Activated CD4-positive, alpha-beta T cell treated with anti-CD3 and anti-CD28 coated beads for 1 hour (primary cell): ENCODE measurements around the gene IBTK.
"Not testable (repeated sequence)": the region's sequence is repeated elsewhere in the genome, so short reads cannot be mapped to it uniquely, and the experiment has no call there.

Experiments used
- DNase-seq: peaks from one replicate; pipeline ENCODE4 v3.0.0-alpha.2; 2020

The IBTK gene, protein sequence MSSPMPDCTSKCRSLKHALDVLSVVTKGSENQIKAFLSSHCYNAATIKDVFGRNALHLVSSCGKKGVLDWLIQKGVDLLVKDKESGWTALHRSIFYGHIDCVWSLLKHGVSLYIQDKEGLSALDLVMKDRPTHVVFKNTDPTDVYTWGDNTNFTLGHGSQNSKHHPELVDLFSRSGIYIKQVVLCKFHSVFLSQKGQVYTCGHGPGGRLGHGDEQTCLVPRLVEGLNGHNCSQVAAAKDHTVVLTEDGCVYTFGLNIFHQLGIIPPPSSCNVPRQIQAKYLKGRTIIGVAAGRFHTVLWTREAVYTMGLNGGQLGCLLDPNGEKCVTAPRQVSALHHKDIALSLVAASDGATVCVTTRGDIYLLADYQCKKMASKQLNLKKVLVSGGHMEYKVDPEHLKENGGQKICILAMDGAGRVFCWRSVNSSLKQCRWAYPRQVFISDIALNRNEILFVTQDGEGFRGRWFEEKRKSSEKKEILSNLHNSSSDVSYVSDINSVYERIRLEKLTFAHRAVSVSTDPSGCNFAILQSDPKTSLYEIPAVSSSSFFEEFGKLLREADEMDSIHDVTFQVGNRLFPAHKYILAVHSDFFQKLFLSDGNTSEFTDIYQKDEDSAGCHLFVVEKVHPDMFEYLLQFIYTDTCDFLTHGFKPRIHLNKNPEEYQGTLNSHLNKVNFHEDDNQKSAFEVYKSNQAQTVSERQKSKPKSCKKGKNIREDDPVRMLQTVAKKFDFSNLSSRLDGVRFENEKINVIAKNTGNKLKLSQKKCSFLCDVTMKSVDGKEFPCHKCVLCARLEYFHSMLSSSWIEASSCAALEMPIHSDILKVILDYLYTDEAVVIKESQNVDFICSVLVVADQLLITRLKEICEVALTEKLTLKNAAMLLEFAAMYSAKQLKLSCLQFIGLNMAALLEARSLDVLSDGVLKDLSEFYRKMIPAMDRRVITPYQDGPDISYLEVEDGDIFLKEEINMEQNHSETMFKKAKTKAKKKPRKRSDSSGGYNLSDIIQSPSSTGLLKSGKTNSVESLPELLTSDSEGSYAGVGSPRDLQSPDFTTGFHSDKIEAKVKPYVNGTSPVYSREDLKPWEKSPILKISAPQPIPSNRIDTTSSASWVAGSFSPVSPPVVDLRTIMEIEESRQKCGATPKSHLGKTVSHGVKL (N-terminal part only)

DNA sequence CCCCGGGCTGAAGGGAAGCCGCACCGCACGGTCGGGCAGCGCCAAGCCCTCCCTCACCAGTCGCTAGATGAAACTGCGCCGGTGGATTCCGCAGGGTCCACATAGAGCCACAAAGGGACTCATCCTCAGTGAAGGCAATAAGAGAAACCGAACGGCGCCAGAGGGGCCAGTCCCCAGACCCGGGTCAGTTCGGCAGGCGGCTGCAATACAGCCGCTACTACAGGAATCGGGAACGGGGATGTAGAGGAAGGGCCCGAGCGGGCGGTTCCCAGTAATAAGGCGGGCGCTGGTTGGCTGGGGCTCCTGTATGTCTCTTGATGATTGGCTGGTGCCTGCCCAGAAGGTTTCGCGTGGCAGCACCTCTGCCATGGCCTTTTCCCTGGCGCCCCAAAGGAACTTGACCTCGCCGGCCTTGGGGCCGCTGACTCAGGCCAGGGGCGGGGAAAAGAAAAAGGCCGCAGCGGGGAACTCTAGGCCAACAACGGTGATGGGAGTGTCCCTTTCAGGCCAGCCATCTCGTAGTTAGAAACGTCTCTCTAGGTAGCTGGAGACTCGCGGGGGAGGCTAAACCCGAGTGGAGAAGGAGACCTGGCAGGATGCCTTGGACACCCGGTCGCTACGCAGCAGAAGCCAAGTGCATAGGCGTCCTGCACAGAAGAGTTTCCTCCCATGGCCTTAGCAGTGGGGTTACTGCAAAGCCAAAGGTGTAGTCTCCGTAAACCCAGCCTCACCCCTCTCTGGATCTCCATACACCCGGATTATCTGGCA lies at the start of gene IBTK:
Gene IBTK (minus strand): TSS at position 240 of the 768 bp plus-strand sequence. CDS start 7,258 bp downstream, outside the sequence.
- DNase-seq = peak; percentile 86

DNA sequence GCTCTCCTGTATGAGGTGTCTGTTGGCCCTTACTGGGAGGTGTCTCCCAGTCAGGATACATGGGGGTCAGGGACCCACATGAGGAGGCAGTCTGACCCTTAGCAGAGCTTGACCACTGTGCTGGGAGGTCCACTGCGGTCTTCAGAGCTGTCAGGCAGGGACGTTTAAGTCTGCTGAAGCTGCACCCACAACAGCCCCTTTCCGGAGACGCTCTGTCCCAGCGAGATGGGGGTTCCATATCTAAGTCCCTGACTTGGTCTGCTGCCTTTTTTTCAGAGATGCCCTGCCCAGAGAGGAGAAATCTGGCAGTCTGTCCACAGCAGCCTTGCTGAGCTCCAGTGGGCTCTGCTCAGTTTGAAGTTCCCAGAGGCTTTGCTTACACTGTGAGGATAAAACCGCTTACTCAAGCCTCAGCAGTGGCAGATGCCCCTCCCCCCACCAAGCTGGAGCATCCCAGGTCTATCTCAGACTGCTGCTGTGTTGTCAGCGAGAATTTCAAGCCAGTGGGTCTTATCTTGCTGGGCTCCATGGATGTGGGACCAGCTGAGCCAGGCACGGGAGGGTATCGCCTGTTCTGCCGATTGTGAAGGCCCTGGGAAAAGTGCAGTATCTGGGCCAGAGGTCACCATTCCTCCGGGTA lies 36.3 kb upstream of the IBTK start:
- no peak for DNase-seq

DNA sequence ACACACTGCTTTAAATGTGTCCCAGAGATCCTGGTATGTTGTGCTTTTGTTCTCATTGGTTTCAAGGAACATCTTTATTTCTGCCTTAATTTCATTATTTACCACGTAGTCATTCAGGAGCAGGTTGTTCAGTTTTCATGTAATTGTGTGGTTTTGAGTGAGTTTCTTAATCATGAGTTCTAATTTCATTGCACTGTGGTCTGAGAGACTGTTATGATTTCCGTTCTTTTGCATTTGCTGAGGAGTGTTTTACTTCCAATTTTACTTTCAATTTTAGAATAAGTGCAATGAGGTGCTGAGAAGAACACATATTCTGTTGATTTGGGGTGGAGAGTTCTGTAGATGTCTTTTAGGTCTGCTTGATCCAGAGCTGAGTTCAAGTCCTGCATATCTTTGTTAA lies 34.0 kb upstream of the IBTK start:
- not testable (repeated sequence) for DNase-seq

DNA sequence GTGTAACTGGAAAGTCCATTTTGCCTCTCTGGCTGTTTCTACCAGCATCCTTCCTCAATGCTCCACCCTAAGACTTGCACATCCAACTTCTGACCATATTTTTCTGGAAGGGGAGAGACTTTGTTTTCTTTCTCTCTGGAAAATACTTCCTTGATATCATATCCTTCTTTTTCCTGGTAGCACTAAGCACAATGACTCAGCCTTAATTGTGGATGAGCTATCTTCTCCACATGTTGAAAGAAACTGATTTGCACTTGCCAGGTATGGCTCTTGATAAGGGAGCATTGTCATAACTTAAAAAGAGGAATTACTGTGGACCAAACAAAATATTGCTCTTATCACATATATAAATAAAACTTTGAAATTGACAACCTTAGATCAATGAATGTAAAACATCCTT lies 30.1 kb upstream of the IBTK start:
- no peak for DNase-seq

DNA sequence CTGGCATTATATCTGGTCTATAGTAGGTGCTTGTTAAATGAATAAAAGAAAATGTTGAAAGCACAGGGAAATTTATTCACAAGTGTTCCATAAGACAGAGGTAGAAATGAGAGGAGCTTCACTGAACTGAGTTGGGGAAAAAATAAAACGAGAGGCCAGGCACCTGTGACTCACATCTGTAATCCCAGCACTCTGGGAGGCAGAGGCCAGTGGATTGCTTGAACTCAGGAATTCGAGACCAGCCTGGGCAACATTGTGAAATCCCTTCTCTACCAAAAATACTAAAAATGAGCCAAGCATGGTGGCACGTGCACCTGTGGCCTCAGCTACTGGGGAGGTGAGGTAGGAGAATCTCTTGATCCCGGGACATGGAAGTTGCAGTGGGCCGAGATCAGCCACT lies 28.1 kb upstream of the IBTK start:
- DNase-seq = no peak

DNA sequence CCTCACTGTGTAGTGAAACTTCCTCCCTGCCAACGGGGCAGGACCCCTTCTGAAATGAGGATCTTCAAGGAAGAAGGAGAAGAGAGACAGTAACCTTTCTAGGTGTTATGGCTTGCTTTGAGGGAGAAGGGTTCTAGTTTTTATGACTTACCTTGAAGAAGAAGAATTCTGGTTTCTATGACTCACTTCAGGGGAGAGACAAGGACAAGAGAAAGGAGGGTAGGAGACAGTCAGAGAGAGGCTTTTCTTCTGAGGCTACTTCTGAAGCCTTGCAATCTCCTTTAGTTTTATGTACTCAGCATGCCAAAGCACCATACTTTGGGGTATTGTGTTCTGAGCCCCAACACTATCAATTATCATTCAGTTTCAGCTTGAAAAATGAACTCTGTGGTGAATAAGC lies 25.8 kb upstream of the IBTK start:
- DNase-seq = no peak

DNA sequence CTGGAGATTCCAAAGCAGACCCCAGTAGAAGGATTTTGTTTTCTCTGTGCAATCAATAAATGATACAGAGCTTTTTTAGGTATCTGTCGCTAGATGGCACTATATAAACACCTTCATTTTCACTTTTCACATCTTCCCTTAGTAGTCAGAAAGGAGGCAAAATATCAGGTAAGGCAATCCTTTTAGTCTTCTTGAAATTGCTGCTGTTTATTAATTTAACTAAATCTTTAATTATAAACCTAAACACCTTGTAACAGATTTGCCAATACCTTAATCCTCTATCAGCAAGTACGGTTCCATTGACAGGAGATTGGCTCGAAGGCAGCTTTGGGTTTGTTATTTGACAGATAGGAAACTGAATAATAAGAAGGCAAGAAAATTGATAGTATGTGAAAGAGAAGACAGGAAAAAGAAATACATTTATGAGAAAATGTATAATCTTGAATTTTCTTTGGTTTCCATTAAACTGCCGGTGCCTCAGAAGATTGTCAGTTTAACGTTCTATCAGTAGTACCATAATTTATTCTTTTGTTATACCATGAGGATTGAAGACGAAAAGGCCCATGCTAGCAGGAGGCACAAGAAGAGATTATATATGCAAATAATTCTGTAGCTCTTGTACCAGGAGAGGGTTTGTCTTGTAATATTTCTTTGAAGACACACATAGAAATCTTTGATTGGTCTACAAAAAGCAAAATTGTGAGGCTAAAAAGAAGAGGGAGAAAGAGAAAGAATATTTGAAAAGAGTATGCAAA lies 23.5 kb upstream of the IBTK start:
- no peak for DNase-seq

DNA sequence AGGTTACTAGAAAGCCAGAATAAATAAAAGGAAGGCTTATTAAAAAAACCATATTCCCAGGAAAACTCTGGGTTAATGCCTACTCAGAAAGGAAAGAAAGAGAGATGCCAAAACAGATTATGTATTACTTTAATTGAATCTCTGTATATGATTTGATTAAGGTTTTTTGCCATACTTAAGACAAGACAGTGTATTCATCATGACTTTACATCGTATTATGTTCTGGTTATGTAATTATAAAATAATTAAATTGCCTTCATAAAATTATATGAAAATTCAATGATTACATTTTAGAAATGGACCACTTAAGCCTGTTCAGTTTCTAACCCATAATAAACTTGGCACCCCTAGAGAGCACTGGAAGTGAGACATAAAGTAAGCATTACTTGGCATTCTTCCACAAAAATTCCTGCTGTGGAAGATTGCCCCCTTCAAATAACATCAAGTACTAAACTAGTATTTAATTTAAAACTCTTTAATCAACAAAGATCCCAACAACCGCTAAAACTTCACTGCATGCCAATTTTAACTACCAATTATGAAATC lies 20.8 kb upstream of the IBTK start:
- DNase-seq = no peak

DNA sequence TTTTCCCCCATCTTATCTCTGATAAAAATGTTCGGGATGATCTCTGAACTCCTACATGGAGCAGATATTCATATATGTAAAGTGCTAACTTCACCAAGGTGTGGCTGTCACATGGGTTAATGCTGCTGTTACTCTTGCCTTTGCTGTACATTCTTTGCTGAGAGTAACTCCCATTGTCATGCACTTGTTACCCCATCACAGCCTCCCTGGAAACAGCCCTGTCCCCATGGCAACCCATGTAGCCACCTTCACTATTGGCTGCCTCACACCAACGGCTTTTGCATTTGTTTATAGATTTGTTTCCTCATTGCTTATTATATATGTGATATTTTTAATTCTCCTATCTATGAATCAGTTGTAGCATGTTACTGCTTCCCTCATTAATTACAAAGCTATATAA lies 17.3 kb upstream of the IBTK start:
- DNase-seq = no peak

DNA sequence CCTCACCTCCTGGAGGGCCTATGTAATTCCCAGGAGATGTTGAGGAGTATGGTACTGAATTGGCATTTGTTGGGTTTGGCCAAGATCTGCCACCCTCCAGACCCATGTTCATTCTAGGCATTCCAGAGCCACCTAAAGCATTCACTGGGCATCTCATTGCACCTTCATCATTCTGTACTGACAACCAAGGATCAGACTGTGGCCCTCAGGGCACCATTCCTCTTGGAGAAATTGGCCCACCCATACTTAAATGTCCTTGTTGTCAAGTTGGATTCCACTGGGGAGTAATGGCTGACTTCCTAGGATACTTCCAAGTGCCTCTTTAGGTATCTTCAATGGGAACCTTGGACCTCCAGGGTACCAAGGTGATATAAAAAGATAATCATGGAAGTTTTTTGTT lies 16.8 kb upstream of the IBTK start:
- DNase-seq = no peak

DNA sequence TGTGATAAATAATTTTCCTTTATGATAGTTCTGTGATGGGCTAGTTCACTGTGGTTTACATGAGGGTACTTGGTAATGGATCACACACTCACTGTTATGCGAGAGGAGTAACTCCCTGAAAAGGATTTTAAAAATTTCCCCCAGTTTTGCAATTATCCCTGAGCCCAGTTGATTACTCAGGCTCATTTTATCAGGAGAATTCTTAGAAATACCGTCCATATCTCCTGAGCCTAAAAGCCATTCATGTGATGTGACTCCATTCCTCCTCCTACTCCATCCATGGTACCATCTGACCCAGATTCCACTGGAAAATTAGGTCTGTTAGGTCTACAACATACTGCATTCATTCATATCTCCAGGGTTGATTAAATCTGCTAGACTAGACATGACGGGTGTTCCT lies 16.4 kb upstream of the IBTK start:
- no peak for DNase-seq

DNA sequence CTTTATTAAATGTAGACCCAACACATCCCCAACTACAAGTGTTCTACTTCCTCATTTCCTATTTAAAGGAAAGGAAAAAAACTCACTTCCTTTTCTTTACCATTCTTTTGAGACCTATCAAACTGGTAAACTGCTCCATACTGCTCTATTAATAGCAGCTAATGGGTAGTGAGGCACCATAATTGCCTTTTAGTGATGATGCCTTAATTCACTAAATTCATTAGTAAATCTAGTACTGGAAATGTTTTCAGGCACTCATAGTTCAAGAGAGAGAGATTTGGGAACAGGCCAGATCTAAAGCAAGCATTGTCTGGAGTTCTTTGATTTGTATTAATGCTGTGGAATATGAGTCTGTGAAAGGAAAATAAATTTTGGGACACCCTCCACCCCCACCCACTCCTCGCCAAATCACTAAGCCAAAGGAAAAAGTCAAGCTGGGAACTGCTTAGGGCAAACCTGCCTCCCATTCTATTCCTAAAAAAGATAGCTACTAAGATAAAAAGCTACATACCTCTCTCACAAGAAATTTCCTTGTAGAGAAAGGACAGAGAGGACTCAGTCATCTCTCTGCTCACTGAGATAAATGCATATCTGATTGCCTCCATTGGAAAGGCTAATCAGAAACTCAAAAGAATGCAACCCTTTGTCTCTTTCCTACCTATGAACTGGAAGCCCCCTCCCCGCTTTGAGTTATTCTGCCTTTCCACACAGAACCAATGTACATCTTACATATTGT lies 13.6 kb upstream of the IBTK start:
- DNase-seq = no peak

DNA sequence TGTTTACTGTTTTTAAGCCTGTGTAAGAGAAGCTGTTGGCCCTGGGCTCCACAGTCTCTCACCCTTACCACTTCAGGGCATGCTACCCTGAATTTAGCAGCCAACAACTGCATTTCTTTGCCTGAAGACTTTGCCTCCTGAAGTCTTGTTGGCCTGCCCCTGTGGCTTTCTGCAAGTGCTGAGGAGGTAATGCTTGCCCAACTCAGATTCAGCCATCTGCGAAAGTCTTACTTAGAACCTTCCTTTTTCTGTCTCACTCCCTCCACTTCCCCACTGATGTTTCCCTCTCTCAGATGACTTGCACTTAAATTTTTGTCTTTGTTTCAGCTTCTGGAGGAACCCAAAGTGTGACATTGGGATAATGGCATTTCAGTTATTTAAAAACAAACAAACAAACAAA lies 11.8 kb upstream of the IBTK start:
- no peak for DNase-seq

DNA sequence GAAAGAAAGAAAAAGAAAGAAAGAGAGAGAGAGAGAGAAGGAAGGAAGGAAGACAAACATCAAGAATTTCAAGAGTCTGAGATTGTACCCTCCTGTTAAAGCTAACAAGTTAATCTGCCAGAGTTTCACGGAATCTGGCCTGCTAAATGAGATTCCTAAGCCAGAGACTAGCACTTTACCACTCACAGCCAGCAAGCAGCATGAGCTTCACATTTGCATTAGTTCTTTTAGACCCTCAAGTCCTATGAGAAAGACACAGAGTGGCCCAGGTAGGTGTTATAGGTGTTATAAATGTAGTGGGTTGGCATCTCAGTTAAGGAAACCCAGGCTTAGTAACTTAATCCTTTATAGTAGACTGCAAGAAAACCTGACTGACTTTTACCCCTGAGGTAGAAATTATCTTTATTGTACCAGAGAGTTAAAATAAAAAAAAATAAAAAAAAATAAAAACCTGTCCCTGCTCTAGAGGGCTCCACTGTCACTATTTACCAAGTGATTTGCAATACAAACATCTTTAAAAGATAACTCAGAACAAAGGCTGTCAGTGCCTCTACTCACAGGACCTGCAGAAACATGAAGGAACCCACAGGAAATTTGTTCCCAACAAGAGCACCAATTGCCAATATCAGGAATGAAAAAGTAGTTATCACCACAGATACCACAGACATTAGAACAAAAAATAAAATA lies 9.7 kb upstream of the IBTK start:
- DNase-seq = no peak

DNA sequence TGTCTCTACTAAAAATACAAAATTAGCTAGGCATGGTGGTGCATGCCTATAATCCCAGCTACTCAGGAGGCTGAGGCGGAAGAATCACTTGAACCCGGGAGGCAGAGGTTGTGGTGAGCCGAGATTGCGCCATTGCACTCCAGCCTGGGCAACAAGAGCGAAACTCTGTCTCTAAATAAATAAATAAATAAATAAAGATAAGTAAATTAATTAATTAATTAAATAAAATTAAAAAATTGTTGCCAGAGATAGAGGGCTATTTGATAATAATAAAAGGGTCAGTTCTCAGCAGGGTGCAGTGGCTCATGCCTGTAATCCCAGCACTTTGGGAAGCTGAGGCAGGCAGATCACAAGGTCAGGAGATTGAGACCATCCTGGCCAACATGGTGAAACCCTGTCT lies 7.2 kb upstream of the IBTK start:
- DNase-seq = not testable (repeated sequence)

DNA sequence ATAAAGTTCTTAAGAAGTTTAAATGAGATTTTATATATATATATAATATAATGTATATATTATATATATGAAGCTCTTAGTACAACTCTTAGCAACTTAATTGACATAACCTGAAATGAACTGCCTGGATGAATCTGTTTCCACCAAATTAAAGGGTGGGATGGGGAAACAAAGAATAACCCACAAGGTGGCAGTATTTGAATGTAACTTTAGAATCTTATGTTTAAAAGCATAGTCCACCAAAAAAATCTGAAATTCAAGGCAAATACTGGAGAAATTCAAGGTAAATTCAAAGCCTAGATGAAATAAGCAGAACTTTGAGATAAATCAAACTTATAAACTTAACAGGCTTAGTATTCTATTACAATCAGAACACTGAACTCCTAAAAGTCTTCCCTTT lies 4.4 kb upstream of the IBTK start:
- no peak for DNase-seq

DNA sequence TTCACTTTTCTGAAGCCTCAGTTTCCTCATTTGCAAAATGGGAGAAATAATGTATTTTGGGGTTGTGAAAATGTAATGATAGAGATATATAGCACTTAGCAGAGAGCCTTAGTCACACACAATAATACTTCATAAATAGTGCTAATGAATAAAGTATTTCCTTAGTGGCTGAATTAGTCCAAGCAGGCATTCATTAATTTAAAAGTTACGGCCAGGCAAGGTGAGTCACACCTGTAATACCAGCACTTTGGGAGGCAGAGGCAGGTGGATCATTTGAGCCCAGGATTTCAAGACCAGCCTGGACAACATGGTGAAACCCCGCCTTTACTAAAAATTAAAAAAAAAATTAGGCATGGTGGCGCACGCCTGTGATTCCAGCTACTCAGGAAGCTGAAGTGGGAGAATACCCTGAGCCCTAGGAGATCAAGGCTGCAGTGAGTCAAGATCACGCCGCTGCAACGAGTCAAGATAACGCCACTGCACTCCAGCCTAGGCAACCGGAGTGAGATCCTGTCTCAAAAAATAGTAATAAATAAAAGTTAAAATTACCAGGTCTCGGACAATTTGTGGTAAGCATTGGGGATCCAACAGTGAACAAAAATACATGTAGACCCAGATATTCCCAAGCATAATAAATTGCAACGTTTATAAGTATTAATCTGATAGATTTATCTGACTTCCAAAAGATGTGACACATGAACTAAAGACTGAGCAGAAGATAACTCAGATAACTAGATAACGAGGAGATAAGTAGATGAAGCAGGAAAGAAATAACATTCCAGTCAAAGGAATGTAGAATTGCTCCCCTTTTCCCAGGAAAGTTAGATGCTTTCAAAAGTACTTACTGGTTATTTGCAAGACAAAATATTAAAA lies 2.1 kb upstream of the IBTK start:
- no peak for DNase-seq

DNA sequence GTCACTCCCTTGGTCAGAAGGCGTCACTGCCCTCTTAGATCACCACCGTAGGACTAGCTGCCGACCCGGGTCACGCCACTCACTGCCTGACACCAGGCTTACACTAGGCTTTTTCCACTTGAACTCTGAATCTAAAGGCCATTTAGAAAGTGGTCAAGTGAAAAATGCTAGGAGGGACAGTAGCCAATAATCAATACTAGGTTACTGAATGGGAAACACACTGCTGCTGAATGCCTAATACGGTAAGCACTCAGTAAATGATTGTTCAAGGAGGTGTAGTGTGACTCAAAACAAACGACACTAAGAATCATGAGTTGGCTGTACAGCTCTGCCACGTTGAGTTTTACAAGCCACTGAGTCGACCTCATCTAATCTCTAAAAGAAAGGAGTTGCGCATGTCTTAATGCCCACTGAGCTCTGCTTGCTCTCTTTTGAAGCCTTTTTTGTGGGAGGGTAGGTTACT lies 760 bp upstream of the IBTK start:
- no peak for DNase-seq
